ENCODE measurements around the gene SLU7. TPM values are rescaled to one million over a fixed set of nuclear protein-coding genes. Genes with fewer than 3 reads are reported as not detected.

The SLU7 gene
- total RNA-seq, 1 donor from 2014 or later = 48.5 TPM

- TF ChIP-seq EZH2 (IDR thresholded peaks at IDR 0.05) (no peak), EZH2phosphoT487 (IDR thresholded peaks at IDR 0.05) (no peak), CTCF (IDR thresholded peaks at IDR 0.05) (peak; percentile 14)
- Histone ChIP-seq H3K27me3 (no peaks in the 10 kb centered on the region), H3K4me2 (no peak overlapping the region), H2AFZ (replicated peaks) (peak overlapping the region; percentile 78), H3K36me3 (no peaks in the 10 kb centered on the region), H3K9ac (no peak overlapping the region), H3K4me1 (peaks cover 19% of the 10 kb centered on the region), H3K79me2 (ENCODE audit: low read depth) (no peaks in the 10 kb centered on the region), H3K27ac (no peak overlapping the region), H3K9me3 (ENCODE audit: low read depth) (no peaks in the 10 kb centered on the region), H3K4me3 (no peak overlapping the region), H4K20me1 (ENCODE audit: low read depth) (no peaks in the 10 kb centered on the region), H3F3A (ENCODE audit: low read depth) (no peaks in the 10 kb centered on the region)
- DNase-seq (ENCODE audit: low spot score) = no peak
- no peak overlapping the region for H3K4me3 Mint-ChIP-seq
- no peak overlapping the region for H3K27ac Mint-ChIP-seq
- no peaks in the 10 kb centered on the region for H3K9me3 Mint-ChIP-seq
- no peaks in the 10 kb centered on the region for H3K36me3 Mint-ChIP-seq
- H3K4me1 Mint-ChIP-seq = peaks cover 43% of the 10 kb centered on the region
- peaks cover 3% of the 10 kb centered on the region for H3K27me3 Mint-ChIP-seq (ENCODE audit: insufficient read depth, low read depth)
Measured at GRCh38 chr5:160360310-160360709, 58.6 kb downstream of the SLU7 start.

DNA sequence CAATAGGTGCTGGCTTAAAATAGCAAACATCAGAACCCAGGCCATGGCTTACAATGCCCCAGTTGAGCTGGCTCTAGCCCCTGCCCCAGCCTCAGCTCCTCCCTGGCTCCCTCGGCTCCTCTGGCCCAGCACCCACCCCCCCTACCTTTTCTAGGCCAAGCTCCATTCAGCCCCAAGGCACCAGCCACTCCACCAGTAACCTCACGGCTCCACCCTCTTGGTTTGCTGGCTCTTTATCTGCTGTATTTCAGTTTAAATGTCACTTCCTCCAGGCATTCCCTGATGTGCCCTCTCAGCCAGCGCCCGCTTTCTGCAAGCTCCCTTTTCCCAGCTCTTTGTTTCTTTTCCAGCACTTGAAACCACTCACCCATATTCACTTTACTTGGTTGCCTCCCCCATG is 59.1 kb downstream of the SLU7 start:
- no peak for TF ChIP-seq EZH2phosphoT487 (IDR thresholded peaks at IDR 0.05)
- no peak for TF ChIP-seq EZH2 (IDR thresholded peaks at IDR 0.05)
- no peak for TF ChIP-seq CTCF (IDR thresholded peaks at IDR 0.05)
- no peak overlapping the region for H3K4me2 ChIP-seq

GRCh38 chr5:160359242-160359641 is 59.6 kb downstream of the SLU7 start:
- H3K79me2 ChIP-seq (ENCODE audit: low read depth) = no peaks in the 10 kb centered on the region
- Mint-ChIP-seq H3K27ac (no peak overlapping the region), H3K36me3 (no peaks in the 10 kb centered on the region), H3K9me3 (no peaks in the 10 kb centered on the region), H3K4me3 (no peak overlapping the region), H3K27me3 (ENCODE audit: insufficient read depth, low read depth) (peaks cover 3% of the 10 kb centered on the region), H3K4me1 (peaks cover 43% of the 10 kb centered on the region)
- no peaks in the 10 kb centered on the region for H3K36me3 ChIP-seq
- no peaks in the 10 kb centered on the region for H3K27me3 ChIP-seq
- no peak overlapping the region for H3K27ac ChIP-seq
- TF ChIP-seq CTCF (IDR thresholded peaks at IDR 0.05) = no peak
- no peak for TF ChIP-seq EZH2phosphoT487 (IDR thresholded peaks at IDR 0.05)
- no peak for TF ChIP-seq EZH2 (IDR thresholded peaks at IDR 0.05)
- H4K20me1 ChIP-seq (ENCODE audit: low read depth) = no peaks in the 10 kb centered on the region
- no peak overlapping the region for H3K4me3 ChIP-seq
- no peak overlapping the region for H3K4me2 ChIP-seq
- no peak overlapping the region for H3K9ac ChIP-seq
- H3K9me3 ChIP-seq (ENCODE audit: low read depth) = no peaks in the 10 kb centered on the region
- H2AFZ ChIP-seq (replicated peaks) = no peak overlapping the region
- no peaks in the 10 kb centered on the region for H3F3A ChIP-seq (ENCODE audit: low read depth)
- H3K4me1 ChIP-seq = peaks cover 19% of the 10 kb centered on the region
- no peak for DNase-seq (ENCODE audit: low spot score)

More for the DNA sequence above, 59.1 kb downstream of the SLU7 start:
- no peaks in the 10 kb centered on the region for H4K20me1 ChIP-seq (ENCODE audit: low read depth)
- H3K36me3 Mint-ChIP-seq = no peaks in the 10 kb centered on the region
- H3K36me3 ChIP-seq = no peaks in the 10 kb centered on the region
- no peak overlapping the region for H3K4me3 ChIP-seq
- no peaks in the 10 kb centered on the region for H3K9me3 ChIP-seq (ENCODE audit: low read depth)
- H3K27ac ChIP-seq = no peak overlapping the region
- no peak overlapping the region for H3K9ac ChIP-seq
- H2AFZ ChIP-seq (replicated peaks) = peak overlapping the region; percentile 78
- H3K4me3 Mint-ChIP-seq = no peak overlapping the region
- DNase-seq (ENCODE audit: low spot score) = no peak
- peaks cover 19% of the 10 kb centered on the region for H3K4me1 ChIP-seq
- no peak overlapping the region for H3K27ac Mint-ChIP-seq
- no peaks in the 10 kb centered on the region for H3K9me3 Mint-ChIP-seq
- H3K27me3 Mint-ChIP-seq (ENCODE audit: insufficient read depth, low read depth) = peaks cover 3% of the 10 kb centered on the region
- H3K4me1 Mint-ChIP-seq = peaks cover 43% of the 10 kb centered on the region
- no peaks in the 10 kb centered on the region for H3F3A ChIP-seq (ENCODE audit: low read depth)
- H3K27me3 ChIP-seq = no peaks in the 10 kb centered on the region
- H3K79me2 ChIP-seq (ENCODE audit: low read depth) = no peaks in the 10 kb centered on the region
